ENCODE measurements around the gene FIZ1.

DNA sequence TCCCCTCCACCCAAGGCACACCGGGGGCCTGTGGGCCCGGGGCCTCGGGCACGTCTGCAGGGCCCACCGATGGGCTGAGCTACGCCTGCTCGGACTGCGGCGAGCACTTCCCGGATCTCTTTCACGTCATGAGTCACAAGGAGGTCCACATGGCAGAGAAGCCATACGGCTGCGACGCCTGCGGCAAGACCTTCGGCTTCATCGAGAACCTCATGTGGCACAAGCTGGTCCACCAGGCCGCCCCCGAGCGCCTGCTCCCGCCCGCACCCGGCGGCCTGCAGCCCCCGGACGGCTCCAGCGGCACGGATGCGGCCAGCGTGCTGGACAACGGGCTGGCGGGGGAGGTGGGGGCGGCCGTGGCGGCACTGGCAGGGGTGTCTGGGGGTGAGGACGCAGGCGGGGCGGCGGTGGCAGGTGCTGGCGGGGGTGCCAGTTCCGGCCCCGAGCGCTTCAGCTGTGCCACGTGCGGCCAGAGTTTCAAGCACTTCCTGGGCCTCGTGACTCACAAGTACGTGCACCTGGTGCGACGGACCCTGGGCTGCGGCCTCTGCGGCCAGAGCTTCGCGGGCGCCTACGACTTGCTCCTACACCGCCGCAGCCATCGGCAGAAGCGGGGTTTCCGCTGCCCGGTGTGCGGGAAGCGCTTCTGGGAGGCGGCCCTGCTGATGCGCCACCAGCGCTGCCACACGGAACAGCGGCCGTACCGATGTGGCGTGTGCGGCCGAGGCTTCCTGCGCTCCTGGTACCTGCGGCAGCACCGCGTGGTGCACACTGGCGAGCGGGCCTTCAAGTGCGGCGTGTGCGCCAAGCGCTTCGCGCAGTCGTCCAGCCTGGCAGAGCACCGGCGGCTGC lies 16.5 kb upstream of the FIZ1 start:
- TF ChIP-seq, protein P1, sequence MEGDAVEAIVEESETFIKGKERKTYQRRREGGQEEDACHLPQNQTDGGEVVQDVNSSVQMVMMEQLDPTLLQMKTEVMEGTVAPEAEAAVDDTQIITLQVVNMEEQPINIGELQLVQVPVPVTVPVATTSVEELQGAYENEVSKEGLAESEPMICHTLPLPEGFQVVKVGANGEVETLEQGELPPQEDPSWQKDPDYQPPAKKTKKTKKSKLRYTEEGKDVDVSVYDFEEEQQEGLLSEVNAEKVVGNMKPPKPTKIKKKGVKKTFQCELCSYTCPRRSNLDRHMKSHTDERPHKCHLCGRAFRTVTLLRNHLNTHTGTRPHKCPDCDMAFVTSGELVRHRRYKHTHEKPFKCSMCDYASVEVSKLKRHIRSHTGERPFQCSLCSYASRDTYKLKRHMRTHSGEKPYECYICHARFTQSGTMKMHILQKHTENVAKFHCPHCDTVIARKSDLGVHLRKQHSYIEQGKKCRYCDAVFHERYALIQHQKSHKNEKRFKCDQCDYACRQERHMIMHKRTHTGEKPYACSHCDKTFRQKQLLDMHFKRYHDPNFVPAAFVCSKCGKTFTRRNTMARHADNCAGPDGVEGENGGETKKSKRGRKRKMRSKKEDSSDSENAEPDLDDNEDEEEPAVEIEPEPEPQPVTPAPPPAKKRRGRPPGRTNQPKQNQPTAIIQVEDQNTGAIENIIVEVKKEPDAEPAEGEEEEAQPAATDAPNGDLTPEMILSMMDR (conservative IDR thresholded peaks at IDR 0.05; ENCODE audit: low read depth, low read length), result no peak
- TF ChIP-seq EZH2 (IDR thresholded peaks at IDR 0.05; ENCODE audit: borderline replicate concordance, low read depth, low read length, poor library complexity, severe bottlenecking), result no peak

Data from A673 (cell line).